SW480 (cell line): Measurements from ENCODE around the gene IQGAP3.
"Not testable (repeated sequence)": the region's sequence is repeated elsewhere in the genome, so short reads cannot be mapped to it uniquely, and the experiment has no call there.

ENCODE experiments used
- DNase-seq: peaks from one replicate; pipeline ENCODE4 v3.0.0-alpha.2; 2016; ENCODE audit warnings: low spot score

IQGAP3 gene

DNA sequence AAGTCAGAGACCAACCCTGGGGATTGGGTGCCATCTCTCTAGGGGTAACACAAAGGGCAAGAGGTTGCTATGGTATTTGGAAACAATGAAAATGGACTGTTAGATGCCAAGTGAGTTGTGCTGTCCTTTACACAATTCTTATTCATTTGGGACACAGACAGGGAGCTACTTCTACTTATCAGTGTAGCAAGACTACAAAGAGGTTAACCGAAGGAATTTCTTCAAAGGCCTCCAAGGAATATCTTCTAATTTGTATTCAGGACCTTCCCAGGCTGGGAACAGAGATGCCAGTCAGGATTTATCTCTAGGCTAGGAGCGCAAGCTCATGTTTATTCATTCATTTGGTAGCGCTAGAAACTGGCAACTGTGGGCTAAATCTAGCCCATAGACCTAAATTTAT, 21.8 kb upstream of the IQGAP3 start:
- no peak for DNase-seq

DNA sequence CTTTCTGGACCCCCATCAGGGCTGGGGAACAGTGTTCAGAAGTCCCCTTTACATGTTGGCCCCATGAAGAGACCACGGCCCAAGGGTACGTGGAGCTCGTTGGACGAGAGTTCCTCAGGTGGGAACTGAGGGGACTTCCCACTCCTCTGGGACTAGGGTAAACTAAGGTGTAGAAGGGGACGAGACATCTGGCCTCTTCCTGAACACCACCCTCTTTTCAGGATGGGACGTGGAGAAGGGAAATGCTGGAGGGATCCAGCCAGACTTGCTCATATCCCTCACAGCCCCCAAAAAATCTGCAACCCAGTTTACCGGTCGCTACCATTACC, 21.3 kb upstream of the IQGAP3 start:
- DNase-seq: no peak

DNA sequence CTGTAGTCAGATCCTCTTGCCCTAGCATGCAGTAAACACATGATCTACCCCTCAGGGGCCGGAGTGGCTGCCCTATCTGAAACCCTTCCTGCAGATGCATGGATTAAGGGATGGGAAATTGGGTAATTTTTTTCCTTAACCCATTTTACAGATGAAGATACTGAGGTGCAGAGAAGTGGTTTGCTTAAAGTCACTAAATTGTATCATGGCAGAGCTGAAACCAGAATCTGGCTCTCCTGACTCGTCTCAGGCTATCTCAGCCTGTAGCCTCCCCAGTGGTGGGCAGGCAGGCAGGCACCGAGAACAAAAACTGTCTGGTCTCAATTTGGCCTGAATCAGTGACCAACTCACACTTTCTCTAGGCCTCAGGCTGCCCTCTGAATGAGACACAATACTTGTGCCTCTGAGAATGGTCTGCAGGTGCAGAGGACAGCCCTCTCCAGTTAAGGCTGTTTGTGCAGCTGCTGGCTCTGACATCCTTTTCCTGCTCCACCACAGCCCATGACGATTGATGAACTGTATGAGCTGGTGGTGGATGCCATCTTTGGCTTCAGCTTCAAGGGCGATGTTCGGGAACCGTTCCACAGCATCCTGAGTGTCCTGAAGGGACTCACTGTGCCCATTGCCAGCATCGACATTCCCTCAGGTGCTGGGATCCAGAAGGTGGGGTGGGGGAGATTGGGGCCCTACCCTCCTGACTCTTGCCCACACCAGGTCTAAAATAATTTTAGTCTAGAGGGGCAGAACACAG, 20.7 kb upstream of the IQGAP3 start:
- no peak for DNase-seq

DNA sequence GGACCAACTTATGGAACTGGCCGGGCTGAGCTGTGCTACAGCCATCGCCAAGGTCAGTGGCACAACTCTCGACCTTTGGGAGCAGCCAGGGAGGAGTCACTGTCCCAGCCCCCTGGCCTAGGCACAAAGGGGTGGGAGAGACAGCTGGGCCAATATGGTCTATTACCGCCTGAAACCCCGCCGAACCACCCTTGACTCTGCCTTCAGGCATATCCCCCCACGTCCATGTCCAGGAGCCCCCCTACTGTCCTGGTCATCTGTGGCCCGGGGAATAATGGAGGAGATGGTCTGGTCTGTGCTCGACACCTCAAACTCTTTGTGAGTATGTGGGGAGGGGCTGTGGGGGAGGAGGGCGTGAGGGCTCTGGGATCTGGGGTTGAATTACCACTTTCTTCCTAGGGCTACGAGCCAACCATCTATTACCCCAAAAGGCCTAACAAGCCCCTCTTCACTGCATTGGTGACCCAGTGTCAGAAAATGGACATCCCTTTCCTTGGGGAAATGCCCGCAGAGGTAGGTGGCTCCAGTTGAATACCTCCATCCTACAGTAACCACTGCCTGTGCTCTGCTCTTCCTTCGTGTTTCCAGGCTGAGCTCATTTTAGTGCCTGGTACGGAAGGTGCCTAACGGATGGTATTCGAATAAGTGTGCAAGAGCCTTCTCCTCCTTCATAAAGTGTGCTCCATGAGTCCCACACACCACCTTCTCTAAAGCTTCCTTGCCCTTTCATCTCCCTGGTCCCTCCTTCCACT, 20.0 kb upstream of the IQGAP3 start:
- no peak for DNase-seq

DNA sequence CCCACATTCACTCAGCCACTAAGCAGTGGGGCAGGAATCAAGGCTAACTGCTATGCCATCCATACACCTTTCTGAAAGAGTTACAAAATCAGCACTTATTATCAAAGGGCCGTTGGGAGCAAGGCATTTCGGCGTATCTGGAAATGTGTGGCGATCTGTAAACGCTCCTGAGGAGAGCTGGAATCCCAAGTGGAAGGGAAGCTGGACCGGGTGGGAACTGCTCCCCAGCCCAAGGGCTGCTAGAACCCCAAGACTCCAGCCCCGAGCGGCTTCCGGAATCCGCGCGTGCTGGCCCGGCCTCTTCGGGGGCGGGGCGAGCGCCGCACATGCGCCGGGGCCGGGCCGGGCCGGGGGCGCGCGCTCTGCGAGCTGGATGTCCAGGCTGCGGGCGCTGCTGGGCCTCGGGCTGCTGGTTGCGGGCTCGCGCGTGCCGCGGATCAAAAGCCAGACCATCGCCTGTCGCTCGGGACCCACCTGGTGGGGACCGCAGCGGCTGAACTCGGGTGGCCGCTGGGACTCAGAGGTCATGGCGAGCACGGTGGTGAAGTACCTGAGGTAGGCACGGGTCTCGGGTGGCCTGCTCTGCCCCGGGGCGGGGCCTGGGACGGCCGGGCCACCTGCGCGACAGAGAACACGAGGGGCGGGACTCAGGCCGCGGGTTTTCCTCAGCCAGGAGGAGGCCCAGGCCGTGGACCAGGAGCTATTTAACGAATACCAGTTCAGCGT, 19.2 kb upstream of the IQGAP3 start, which contains the start of gene NAXE:
TSS of gene NAXE (plus strand) at position 345 of the 726 bp plus-strand sequence. CDS start at position 374, 29 bp downstream.
- DNase-seq: peak; percentile 71

DNA sequence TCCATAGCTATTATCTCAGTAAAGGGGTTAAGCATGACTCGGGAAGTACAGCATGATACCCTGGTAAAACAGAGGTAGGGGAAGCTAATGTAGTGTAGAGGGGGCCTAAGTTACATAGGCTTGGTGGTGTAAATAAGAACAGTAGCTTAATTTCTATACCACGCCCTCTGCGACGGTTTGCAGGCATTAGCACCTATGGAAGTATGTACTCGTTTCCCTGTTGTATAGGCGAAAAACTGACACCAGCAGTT, 18.7 kb upstream of the IQGAP3 start:
- DNase-seq: no peak

DNA sequence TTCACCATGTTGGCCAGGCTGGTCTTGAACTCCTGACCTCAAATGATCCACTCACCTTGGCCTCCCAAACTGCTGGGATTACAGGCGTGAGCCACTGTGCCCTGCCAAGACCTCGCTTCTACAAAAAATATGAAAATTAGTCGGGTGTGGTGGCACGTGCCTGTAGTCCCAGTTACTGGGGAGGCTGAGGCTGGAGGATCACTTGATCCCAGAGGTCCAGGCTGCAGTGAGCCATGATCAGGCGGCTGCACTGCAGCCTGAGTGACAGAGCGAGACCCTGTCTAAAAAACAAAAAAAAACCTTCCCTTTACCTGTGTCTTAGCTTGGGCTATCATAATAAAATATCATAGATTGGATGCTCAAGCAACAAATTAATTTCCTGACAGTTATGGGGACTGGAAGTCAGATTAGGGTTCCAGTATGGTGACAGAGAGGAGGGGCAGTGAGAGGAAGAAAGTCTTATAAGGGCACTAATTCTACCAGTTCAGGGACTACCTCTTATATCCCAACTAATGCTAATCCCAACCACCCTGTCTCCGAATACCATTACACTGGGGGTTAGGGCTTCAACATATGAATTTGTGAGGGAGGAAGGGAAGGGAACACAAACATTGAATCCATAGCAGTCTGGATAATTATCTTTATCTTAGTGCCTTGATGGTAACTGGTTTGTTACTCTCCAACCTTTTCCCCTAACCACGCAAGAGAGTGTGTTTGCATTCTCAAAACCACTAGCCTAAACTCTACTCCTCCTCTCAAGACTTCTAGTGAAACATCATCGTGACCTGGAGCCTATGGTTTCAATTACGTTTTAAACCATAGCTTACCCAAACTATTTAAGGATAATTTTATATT, 18.2 kb upstream of the IQGAP3 start:
- no peak for DNase-seq

DNA sequence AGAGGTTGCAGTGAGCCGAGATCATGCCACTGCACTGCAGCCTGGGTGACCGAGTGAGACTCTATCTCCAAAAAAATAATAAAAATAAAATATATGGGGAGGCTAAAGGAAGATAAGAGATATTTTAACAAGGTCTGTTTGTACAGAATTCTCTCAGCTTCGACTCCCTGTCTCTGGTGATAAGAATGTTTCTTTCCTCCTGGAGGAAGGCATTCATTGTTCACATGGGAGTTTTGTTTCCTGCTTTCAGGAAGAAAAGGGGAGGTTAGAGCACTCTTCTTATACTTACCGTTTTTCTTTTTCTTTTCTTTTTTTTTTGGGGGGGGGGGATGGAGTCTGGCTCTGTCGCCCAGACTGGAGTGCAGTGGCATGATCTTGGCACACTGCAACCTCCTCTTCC, 17.2 kb upstream of the IQGAP3 start:
- no peak for DNase-seq

DNA sequence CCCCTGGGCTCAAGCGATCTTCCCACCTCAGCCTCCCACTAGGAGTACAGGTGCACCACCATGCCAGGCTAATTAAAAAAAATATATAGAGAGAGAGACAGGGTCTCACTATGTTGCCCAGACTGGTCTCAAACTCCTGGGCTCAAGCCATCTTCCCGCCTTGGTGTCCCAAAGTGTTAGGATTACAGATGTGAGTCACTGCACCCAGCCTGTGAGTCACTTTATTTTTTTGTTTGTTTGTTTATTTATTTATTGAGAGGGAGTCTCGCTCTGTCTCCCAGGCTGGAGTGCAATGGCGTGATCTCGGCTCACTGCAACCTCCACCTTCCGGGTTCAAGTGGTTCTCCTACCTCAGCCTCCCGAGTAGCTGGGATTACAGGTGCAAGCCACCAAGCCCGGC, 15.6 kb upstream of the IQGAP3 start:
- DNase-seq: not testable (repeated sequence)

DNA sequence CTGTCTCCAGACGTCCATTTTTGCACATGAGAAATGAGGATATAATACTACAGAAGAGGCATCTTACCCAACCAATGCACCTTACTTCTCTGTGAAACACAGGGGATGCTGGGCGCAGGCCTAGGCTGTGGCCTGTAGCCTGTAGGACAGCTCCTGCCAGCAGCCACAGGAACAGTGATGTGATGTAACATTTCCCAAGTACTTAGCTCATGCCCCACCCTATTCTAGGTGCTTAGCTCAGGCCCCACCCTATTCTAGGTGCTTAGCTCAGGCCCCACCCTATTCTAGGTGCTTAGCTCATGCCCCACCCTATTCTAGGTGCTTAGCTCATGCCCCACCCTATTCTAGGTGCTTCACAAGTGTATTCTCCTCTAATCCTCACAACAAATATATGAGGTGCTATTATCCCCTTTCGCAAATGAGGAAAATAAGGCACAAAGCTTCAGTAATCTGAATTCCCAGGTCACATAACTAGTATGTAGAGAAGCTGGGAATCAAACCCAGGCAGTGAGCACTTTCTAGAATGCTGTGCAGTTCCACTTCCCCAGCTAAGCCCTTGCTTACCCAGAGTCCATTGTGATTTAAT, 14.6 kb upstream of the IQGAP3 start:
- no peak for DNase-seq

DNA sequence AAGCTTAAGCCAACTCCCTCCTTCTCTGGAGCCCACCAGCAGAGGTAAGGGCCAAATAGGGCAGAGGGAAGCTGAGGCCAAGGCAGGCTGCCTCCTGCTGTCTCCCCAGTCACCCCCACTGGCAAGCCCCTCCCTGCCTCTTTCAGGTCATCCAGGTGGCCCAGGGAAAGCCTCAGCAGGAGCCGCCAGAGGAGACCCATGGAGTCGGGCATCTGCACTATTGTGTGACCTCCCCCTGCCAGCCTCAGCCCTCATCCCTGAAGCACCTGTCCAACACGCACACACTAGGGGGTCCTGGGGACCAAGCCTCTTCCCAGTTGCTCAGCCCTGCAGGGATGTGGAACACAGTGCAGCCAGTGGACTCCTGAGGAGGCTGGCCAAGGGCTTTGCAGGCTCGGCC, 14.0 kb upstream of the IQGAP3 start:
- no peak for DNase-seq

DNA sequence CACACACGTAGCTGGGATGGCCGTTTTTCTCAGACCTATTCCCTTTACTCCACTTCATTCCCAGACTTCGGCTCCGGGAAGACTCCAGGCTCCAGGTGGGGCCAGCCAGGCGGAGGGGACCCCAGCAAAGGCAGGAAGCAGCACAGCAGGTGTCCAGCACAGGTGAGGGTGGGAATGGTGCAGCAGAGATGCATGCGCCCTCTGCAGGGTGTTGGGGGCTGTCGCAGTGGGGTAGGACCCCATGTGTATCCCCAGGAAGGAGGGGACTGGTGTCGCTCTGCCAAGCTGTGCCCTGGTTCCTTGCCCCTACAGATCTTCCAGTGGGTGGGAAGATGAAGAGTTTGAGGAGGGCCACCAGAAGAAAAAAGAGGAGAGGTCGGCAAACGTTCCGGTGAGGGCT, 12.4 kb upstream of the IQGAP3 start:
- no peak for DNase-seq

DNA sequence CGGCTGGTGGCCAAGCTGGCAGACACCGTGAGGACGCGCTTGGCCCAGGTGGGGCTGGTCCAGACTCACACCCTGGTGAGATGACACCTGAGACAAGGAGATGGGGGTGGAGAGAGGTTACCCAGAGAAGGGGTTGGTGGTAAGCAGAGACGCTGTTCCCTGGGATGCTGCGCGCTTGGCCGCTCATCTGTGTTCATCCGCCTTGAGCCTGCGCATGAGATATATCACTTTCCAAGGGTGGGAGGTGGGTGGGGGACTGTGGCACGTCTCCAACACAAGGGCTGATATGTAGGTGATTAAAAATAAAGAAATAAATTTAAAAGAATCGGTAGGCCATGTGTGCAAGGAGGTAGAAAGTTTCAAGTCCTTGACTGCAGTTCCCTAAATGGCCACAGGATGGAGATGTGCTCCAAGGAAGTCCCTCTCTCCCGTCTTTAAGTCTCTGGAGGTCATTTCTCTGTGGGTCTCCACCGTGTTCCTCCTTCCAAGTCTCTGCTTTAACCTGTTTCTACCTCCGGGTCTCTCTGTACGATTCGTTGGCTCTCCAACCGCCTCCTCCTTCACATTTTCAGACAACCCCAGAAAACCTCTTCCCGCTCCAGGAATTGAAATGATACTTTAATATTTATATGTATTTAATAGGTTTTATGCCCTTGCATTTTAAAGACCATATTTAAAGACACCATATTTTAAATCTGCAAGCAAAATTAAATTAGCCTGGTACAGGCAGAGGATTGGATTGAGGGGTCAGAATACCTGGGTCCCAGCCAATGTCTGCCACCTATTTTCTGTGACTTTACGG, 11.7 kb upstream of the IQGAP3 start:
- DNase-seq: peak; percentile 62

DNA sequence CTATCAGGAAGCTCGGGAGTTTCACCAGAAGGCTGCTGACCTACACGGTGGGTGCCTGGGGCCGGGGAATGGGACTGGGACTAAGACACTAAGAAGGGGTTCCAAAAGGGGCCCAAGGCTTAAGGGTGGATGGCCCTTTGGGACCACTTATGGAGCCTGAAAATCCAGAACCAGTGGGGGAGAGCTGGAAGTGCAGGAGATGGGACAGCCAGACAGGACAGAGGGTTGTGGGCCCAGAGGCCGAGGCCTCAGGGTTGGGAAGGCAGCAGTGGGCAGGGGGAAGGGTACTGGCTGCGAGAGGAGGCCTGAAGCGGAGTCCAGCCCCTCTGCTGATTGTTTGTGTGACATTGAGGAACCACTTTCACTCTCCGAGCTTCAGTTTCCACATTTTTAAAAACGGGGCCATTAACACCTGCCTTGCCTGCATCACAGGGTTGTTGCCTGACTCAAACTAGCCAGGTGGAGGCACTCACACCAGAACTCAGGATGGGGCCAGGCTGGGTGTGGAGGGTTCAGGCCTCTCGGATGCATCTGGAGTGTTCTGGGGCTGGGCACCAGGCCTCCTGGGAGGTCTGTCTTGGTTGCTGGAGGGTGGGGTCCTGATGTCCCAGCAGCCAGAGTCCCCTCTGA, 10.1 kb upstream of the IQGAP3 start:
- no peak for DNase-seq

DNA sequence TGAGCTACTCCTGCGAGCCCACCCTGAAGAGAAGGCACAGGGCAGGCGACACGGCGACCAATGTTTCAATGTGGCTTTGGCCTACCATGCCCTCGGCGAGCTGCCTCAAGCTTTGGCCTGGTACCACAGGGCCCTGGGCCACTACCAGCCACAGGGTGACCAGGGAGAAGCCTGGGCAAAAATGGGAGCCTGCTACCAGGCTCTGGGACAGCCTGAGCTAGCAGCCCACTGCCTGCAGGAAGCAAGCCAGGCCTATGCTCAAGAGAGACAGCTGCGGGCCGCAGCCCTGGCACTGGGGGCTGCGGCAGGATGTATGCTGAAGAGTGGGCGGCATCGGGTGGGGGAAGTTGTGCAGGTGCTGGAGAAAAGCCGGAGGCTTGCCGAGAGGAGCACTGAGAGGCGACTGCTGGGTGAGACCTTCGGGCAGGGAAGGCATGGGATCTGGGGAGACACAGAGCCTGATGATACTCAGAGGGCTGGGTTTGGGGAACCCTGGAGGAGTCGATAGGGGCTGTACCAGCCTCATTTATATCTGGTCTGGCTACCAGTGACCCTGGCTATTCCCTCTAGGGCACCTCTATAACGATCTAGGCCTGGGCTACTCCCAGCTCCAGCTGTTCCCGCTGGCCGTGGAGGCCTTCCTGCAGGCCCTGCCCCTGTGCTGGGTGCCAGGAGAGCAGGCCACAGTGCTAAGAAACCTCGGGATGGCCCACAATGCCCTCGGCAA, 9.5 kb upstream of the IQGAP3 start:
- DNase-seq: no peak

DNA sequence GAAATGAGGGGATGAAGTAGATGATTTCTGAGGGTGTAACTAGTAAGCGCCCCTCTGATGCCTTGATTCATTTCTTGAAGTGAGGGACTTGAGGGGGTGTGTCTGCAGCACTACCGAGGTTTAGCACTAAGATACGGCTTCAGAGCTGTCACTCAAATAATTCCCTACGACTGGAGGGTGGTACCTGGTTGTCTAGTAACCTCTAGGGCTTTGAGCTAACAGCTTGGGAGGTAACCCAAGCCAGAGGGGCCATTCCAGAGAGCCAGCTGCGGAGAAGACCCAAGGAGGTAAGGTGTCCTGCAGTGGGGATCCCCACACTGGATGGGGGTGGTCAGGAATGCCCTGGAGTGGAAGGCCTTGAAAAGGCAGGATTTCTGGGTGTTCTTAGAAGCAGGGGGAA, 7.1 kb upstream of the IQGAP3 start, which contains the start of gene TTC24:
TSS of gene TTC24 (plus strand) at position 252 of the 400 bp plus-strand sequence. CDS start 1,642 bp downstream, outside the sequence.
- DNase-seq: no peak

DNA sequence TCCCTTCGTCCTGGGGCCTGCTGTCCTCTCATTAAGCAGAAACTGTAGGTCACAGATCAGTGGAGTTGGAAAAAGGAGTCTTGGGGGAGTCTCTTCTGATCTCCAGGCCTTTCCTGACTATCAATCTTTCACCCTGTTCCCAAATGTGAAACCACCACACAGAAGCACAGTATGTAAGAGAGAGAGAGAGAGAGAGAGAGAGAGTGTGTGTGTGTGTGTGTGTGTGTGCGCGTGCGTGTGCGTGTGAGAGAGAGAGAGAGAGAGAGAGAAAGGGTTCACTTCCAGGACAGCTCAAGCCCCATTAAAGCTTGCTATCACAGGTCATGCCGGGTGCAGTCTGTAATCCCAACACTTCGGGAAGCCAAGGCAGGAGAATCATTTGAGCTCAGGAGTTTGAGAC, 5.7 kb upstream of the IQGAP3 start:
- no peak for DNase-seq

DNA sequence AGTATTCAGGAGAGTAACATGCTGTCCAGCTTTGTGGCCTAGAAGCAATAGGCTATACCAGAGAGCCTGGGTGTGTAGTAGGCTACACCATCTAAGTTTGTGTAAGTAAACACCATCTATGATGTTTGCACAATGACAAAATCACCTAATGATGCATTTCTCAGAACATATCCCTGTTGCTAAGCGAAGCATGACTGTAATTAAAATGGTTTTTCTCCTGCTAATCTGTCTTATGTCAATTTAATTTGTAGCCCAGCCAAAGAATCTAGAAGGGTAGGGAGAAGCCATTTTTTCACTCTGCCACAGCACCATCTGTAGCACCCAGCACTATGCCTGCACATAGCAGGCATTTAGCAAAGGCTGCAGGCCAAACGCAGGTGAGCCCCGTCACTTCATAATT, 5.2 kb upstream of the IQGAP3 start:
- DNase-seq: no peak

DNA sequence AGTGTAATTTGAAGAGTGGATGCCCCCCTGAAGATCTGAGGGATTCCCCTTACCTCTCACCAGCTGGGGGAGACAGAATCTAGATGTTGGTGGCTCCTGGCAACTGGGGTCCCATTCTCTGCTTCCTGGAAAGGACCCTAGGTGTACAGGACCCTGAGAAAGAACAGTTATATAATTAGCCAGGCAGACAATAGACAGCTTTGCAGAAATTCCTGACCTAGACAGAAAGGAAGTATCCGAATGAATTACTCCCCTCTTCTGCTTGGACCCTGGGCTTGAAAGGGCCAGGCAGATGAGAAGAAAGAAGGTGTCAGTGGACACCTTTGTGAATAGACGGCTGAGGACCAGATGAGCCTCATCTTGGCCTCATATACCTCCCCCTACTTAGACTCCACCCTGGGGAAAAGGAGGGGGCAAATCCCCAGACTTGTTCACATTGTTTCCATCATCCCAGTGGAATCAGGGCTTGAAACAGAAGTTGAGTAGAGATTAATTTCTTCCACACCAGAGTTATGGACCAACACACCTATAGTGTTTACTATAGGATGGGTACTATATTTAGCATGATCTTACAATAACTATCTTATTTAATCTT, 1.8 kb upstream of the IQGAP3 start:
- DNase-seq: no peak

DNA sequence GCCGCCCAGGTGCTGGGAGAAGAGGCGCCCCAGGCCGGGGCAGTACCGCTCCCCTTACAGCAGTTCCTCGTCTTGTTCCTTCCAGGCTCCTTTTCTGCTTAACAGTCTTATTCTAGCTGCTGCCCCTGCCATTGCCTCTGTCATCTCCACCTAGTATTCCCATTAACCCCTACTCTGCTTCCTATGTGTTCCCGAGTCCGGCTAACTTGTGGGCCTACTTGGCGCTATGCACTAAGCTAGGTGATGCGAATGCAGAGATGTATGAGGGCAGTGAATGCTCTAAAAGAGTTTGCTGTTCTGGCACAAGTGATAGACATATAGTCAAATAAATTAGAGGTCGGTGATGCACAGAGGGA, 276 bp upstream of the IQGAP3 start:
- DNase-seq: no peak
